MM.1S (cell line): ENCODE data around the gene FGF18.

ENCODE experiments used
- DNase-seq: peaks from one replicate; pipeline ENCODE4 v3.0.0-alpha.2; 2015
- H2AFZ ChIP-seq: fragments of 300-600 bp; sonication (generic); 2 replicates; pipeline ENCODE4 v1.6.0; 2016; ENCODE audit warnings: antibody characterized with exemption, low read length
- H3F3A ChIP-seq: fragments of 300-600 bp; sonication (generic); 2 replicates; pipeline ENCODE4 v1.6.1; 2016; ENCODE audit warnings: mild to moderate bottlenecking, antibody characterized with exemption, low read length, moderate library complexity, mixed read lengths; ENCODE audit not compliant: insufficient read depth
- H3K27ac ChIP-seq: fragments of 300-600 bp; sonication (generic); 2 replicates; pipeline ENCODE4 v1.5.1; 2016; ENCODE audit warnings: mild to moderate bottlenecking, low read length
- H3K27me3 ChIP-seq: fragments of 300-600 bp; sonication (generic); replicated peaks from 2 replicates; pipeline ENCODE4 v1.6.0; 2016; ENCODE audit warnings: low read length; ENCODE audit not compliant: insufficient read depth
- H3K36me3 ChIP-seq: fragments of 300-600 bp; sonication (generic); replicated peaks from 2 replicates; pipeline ENCODE4 v1.6.1; 2016; ENCODE audit warnings: mild to moderate bottlenecking, low read length, mixed read lengths; ENCODE audit not compliant: insufficient read depth
- H3K4me1 ChIP-seq: fragments of 300-600 bp; sonication (generic); 2 replicates; pipeline ENCODE4 v1.6.1; 2016; ENCODE audit warnings: low read length, mixed read lengths
- H3K4me2 ChIP-seq: fragments of 300-600 bp; sonication (generic); 2 replicates; pipeline ENCODE4 v1.6.0; 2016; ENCODE audit warnings: low read depth, low read length
- H3K4me3 ChIP-seq: fragments of 300-600 bp; sonication (generic); 2 replicates; pipeline ENCODE4 v1.5.1; 2016; ENCODE audit warnings: low read length, mixed read lengths
- H3K79me2 ChIP-seq: fragments of 300-600 bp; sonication (generic); 2 replicates; pipeline ENCODE4 v1.6.1; 2016; ENCODE audit warnings: mixed run types, low read length, mixed read lengths
- H3K9ac ChIP-seq: fragments of 300-600 bp; sonication (generic); 2 replicates; pipeline ENCODE4 v1.6.1; 2016; ENCODE audit warnings: low read length, mixed read lengths
- H3K9me2 ChIP-seq: fragments of 300-600 bp; sonication (generic); replicated peaks from 2 replicates; pipeline ENCODE4 v1.6.1; 2016; ENCODE audit warnings: mild to moderate bottlenecking, low read length, mixed read lengths; ENCODE audit not compliant: insufficient read depth
- H3K9me3 ChIP-seq: fragments of 300-600 bp; sonication (generic); replicated peaks from 2 replicates; pipeline ENCODE4 v1.6.1; 2016; ENCODE audit warnings: mild to moderate bottlenecking, low read length, mixed read lengths; ENCODE audit not compliant: insufficient read depth
- H4K20me1 ChIP-seq: fragments of 300-600 bp; sonication (generic); 2 replicates; pipeline ENCODE4 v1.6.1; 2016; ENCODE audit warnings: mild to moderate bottlenecking, low read length, moderate library complexity, mixed read lengths; ENCODE audit not compliant: insufficient read depth
- EZH2 ChIP-seq: fragments of 300-600 bp; sonication (generic); optimal IDR thresholded peaks from 2 replicates; pipeline ENCODE3; 2017; ENCODE audit warnings: low read depth, mild to moderate bottlenecking, antibody characterized with exemption, low read length, mixed read lengths
- EZH2phosphoT487 ChIP-seq: fragments of 300-600 bp; sonication (generic); IDR thresholded peaks from 2 replicates; pipeline ENCODE4 v1.6.1; 2018; ENCODE audit warnings: antibody characterized with exemption, low read length
- TF ChIP-seq, protein P1 (sequence below): fragments of 300-600 bp; sonication (generic); IDR thresholded peaks from 2 replicates; pipeline ENCODE4 v1.5.1; 2016; ENCODE audit warnings: antibody characterized with exemption, low read length, mixed read lengths

FGF18 gene

DNA sequence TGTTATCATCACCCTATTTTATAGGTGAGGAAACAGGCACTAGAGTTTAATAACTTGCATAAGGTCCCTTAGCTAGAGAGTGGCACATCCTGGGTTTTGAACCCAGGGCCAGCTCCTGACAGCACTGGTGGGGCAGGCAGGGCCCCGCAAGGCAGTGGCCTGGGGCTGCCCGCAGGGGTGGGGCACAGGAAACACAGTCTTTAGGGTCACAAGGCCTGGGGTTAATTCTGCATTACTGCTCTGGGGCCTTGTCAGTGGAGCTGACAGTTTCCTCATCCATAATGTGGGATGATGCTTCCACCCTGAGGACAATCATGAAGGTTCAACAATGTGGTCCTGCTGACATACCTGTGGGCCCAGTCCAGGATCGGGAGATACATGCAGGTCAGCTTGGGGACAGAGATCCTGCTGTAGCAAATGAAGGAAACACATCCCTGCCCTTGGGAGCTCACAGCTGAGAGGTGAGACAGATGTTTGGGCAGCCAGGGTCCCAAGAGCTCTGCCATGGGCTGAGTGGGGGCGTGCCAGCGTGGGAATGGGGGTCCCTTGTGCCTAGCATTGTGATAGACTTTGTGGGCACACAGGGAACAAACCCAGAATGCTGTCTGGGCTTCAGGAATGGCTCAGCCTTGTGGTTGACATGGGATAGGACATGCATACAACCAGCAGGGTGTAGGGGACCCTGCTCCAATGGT is 14.7 kb downstream of the FGF18 start:
- no peak overlapping the region for H3K4me2 ChIP-seq
- H2AFZ ChIP-seq: no peak overlapping the region
- H3K27me3 ChIP-seq: no peaks in the 10 kb centered on the region
- no peak overlapping the region for H3K27ac ChIP-seq
- no peaks in the 10 kb centered on the region for H4K20me1 ChIP-seq
- H3K9ac ChIP-seq: no peak overlapping the region
- DNase-seq: no peak
- no peaks in the 10 kb centered on the region for H3K79me2 ChIP-seq
- H3K4me1 ChIP-seq: no peaks in the 10 kb centered on the region
- H3K36me3 ChIP-seq: no peaks in the 10 kb centered on the region
- TF ChIP-seq EZH2 (no peak), EZH2phosphoT487 (no peak)
- TF ChIP-seq, protein P1, sequence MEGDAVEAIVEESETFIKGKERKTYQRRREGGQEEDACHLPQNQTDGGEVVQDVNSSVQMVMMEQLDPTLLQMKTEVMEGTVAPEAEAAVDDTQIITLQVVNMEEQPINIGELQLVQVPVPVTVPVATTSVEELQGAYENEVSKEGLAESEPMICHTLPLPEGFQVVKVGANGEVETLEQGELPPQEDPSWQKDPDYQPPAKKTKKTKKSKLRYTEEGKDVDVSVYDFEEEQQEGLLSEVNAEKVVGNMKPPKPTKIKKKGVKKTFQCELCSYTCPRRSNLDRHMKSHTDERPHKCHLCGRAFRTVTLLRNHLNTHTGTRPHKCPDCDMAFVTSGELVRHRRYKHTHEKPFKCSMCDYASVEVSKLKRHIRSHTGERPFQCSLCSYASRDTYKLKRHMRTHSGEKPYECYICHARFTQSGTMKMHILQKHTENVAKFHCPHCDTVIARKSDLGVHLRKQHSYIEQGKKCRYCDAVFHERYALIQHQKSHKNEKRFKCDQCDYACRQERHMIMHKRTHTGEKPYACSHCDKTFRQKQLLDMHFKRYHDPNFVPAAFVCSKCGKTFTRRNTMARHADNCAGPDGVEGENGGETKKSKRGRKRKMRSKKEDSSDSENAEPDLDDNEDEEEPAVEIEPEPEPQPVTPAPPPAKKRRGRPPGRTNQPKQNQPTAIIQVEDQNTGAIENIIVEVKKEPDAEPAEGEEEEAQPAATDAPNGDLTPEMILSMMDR: no peak
- H3F3A ChIP-seq: no peaks in the 10 kb centered on the region
- no peaks in the 10 kb centered on the region for H3K9me3 ChIP-seq
- no peak overlapping the region for H3K4me3 ChIP-seq
- no peaks in the 10 kb centered on the region for H3K9me2 ChIP-seq

DNA sequence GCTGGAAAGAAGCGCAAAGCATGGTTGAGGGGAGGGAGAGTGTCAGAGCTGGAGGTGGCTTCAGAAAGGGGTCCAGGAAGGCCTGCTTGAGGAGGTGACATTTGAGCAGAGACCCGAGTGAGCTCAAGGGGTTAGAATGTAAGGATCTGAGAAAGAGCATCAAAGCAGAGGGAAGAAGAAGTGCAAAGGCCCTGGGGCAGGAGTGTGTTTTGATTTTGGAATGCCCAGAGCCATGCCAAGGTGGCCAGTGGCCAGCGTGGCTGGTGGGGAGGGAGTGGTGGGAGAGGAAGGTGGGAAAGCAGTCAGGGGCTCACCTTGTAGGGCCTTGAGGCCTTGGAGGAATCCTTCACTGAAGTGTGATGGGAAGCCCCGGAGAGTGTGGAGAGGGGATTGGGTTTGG is 15.4 kb downstream of the FGF18 start:
- Histone ChIP-seq H3F3A (no peaks in the 10 kb centered on the region), H2AFZ (no peak overlapping the region), H4K20me1 (no peaks in the 10 kb centered on the region), H3K27ac (no peak overlapping the region), H3K79me2 (no peaks in the 10 kb centered on the region), H3K9ac (no peak overlapping the region), H3K4me3 (no peak overlapping the region), H3K9me3 (no peaks in the 10 kb centered on the region), H3K36me3 (no peaks in the 10 kb centered on the region), H3K9me2 (no peaks in the 10 kb centered on the region), H3K4me1 (no peaks in the 10 kb centered on the region), H3K27me3 (no peaks in the 10 kb centered on the region), H3K4me2 (no peak overlapping the region)
- TF ChIP-seq EZH2phosphoT487 (no peak), EZH2 (no peak)
- TF ChIP-seq, protein P1: no peak
- DNase-seq: no peak

DNA sequence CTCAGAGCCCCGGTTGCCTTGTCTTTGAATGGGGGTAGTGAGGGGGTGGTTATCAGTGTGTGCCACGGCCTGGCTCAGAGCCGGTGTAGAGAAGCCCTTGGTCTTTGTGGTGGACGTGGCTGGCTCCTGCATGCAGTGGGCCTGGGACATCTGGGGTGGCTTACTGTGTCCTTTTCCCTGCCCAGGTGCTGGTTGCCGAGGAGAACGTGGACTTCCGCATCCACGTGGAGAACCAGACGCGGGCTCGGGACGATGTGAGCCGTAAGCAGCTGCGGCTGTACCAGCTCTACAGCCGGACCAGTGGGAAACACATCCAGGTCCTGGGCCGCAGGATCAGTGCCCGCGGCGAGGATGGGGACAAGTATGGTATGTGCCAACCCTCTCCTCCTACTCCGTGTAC is 16.5 kb downstream of the FGF18 start:
- no peaks in the 10 kb centered on the region for H3F3A ChIP-seq
- H3K27ac ChIP-seq: no peak overlapping the region
- no peaks in the 10 kb centered on the region for H3K79me2 ChIP-seq
- no peak for DNase-seq
- H3K9me3 ChIP-seq: no peaks in the 10 kb centered on the region
- H3K4me2 ChIP-seq: no peak overlapping the region
- no peaks in the 10 kb centered on the region for H4K20me1 ChIP-seq
- no peaks in the 10 kb centered on the region for H3K36me3 ChIP-seq
- H3K4me1 ChIP-seq: no peaks in the 10 kb centered on the region
- H3K27me3 ChIP-seq: no peaks in the 10 kb centered on the region
- no peaks in the 10 kb centered on the region for H3K9me2 ChIP-seq
- H3K4me3 ChIP-seq: no peak overlapping the region
- no peak overlapping the region for H3K9ac ChIP-seq
- TF ChIP-seq EZH2 (no peak), EZH2phosphoT487 (no peak)
- TF ChIP-seq, protein P1: no peak
- no peak overlapping the region for H2AFZ ChIP-seq
